ENCODE results near the gene DUSP19.
"Not testable (repeated sequence)": the region's sequence is repeated elsewhere in the genome, so short reads cannot be mapped to it uniquely, and the experiment has no call there.

The DUSP19 gene, protein sequence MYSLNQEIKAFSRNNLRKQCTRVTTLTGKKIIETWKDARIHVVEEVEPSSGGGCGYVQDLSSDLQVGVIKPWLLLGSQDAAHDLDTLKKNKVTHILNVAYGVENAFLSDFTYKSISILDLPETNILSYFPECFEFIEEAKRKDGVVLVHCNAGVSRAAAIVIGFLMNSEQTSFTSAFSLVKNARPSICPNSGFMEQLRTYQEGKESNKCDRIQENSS

DNA sequence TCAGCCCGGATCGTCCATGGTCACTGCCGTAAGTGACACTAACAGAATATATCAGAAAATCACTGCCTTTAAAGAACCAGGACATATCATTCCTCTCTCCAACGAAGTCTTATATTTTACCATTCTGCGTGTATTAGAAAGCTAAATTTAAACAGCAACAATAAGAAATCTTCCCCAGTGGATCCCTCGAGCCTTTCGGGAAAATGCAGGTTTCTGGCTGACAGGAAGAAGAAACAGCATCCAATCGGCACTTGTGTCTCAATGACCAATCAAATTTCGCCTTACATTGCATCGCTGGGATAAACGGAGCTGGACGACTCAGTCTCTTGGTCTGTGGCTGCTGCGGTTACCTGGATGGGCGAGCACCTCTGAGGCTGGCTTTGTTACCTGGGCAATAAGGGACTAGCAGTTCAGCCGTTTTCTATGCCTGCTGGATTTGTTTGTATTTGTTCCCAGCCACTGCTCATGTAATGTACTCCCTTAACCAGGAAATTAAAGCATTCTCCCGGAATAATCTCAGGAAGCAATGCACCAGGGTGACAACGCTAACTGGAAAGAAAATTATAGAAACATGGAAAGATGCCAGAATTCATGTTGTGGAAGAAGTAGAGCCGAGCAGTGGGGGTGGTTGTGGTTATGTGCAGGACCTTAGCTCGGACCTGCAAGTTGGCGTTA, at the start of gene DUSP19:
Gene DUSP19, plus strand, starts transcription at position 284 of the 675 bp plus-strand sequence. Its CDS starts 187 bp downstream, at position 471.
- peak; percentile 99 for DNase-seq

DNA sequence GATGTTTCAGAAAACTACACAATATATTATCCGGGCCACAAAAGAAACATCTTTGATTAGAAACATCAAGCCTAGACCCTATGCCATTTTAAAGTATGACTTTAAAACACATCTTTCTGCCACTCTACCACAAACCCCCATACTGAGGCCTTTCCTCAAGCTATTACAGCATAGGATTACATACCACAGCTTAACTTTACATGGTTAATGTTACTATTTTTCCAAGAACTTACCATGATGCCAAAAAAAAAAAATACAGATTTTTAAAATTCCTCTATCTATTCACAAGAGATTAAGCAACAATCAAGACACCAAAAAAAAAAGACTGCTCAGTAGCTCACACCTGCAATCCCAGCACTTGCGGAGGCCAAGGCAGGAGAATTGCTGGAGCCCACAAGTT, 49.3 kb upstream of the DUSP19 start:
- no peak for DNase-seq

DNA sequence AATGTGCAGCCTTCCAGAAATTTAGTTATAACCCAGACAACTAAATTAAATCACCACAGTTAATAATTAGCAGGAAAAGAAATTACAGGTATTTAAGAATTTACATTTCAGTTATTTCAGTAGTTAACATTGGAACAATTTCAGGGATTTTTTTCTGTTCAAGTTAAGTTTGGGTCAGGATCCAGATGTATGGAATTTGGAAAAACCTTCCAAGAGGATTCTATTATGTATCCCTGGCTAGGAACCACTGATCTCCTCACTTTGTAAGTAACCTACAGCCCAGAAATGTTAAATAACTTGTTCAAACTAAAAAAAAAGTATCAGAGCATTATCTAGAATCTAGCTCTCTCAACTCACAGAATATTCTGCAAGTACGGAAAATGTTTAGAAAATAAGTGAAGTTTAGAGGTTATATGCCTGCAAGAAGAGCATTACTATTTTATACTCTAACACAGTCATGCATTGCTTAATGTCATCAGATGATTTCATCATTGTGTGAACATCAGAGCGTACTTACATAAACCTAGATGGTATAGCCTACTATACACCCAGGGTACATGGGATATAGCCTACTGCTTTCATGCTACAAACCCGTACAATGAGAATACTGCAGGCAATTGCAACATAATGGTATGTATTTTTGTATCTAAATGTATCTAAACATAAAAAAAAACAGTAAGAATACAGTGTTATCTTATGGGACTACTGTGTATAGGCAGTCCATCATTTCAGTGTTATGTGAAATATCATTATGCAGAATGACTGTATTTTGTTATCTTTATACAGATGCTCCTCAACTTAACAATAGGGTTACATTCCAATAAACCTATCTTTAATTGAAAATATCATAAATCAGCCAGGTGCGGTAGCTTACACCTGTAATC, 46.4 kb upstream of the DUSP19 start:
- no peak for DNase-seq

DNA sequence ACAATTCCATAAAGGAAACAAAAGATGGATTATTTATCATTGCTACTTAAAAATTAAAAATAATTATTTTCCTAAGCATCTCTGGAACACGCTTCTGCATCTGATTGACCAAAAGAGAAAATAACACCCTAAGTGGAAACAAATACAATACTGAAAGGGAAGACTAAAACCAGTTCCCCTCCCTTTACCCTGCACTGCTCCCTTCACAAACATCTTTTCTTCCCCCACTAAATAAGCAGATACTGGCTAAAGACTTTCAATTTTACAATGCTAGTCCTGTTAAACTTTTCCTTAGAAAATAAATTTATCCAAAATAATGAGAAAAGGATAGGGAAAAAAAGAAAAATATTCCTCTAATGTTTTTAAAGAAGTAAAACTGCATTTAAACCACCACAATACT, 44.6 kb upstream of the DUSP19 start:
- no peak for DNase-seq

DNA sequence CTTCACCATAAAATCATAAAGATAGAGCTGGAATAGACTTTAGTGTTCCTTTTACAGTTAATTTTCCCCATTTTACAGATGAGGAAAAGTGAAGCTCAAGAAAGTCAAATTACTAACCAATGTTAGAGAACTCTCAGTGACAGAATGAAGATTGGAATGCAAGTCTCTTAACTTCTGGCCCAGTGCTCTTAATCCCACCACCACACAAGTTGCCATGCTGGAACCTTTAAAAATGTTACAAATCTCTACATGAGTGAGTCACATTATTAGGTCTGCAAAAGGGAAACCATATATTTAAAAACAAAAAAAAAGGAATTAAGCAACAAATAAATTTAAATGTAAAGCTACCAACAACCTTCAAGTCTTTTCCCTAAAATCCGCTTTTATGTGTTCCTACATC, 43.7 kb upstream of the DUSP19 start:
- no peak for DNase-seq

DNA sequence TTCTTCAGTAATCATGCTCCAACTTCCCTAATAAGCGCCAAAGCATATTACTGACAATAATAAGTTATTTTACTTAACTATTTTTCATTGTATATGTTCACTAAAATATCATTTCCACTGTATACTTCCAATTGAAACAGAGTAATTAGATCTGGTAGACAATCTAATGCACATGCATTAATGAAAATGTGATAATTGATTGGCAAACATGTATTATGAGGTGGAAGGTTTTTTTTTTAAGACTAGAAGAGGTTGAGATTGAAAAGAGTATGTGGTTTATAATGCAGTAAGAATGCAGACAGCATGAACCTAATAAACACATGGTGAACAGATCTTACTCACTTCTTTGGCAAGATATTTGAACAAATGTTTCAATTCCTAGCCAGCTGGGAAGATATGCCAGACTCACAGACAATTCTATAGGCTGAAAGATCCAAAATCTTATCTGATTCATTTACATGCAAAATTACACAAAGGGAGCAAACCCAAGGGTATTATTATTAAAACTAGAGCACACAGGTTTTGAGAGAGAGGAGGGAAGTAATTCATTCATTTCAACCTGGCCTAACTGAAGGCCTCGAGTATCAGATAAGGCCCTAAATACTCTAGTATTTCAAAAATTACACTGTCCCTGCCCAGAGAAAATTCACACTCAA, 43.1 kb upstream of the DUSP19 start:
- DNase-seq = peak; percentile 20

DNA sequence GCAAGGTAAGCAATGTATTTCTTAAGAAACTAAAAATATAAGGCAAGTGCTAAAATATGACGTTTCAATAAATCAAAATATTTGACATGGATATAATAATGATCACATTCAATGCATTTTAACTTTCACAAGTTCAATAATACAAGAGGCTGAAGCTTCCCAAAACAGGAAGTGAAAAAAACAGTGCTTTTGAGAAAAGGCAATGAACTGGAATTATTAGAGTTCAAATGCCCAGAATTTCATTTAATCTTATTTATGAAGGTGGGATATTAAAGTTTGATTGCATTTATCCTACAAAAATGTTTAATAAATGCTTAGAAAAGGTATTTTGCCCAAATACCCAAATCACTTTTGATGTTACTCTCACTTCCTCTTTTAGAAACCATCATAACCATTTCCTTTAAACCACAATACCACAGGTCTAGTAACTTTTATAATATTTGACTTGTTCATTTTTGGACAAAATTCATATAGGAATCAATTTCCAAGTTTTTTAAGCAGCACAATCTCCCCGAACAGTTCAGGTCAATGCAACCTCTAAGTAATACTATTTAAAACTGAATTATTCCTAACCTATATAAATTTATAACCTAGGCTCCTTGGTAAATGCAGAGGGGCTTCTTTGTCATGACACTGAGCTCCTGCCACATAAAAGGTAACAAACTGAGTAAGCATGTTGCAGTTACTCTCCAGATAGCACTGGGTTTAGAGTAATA, 42.4 kb upstream of the DUSP19 start:
- DNase-seq = no peak

DNA sequence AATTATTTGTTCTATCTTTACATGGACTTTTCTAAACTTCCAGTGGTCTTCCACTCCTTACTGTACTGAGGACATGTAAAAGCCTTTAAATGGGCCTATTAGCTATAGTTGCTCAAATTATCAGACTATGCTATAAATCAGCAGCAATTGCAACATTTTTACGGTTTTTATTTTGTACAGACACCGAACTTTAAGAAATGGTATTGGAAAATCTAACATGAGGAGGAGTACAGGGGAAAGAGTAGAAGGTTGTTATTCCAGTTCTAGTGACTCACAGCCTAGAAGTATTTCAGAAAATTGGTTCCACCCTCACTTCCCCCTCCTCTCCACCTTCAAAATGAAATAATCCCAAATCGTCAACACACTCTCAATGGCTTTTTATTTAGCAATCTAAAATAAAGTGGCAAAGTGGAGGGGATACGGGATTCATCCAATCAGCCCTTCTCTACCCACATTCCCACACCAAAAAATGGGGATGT, 41.4 kb upstream of the DUSP19 start:
- DNase-seq = peak; percentile 27

DNA sequence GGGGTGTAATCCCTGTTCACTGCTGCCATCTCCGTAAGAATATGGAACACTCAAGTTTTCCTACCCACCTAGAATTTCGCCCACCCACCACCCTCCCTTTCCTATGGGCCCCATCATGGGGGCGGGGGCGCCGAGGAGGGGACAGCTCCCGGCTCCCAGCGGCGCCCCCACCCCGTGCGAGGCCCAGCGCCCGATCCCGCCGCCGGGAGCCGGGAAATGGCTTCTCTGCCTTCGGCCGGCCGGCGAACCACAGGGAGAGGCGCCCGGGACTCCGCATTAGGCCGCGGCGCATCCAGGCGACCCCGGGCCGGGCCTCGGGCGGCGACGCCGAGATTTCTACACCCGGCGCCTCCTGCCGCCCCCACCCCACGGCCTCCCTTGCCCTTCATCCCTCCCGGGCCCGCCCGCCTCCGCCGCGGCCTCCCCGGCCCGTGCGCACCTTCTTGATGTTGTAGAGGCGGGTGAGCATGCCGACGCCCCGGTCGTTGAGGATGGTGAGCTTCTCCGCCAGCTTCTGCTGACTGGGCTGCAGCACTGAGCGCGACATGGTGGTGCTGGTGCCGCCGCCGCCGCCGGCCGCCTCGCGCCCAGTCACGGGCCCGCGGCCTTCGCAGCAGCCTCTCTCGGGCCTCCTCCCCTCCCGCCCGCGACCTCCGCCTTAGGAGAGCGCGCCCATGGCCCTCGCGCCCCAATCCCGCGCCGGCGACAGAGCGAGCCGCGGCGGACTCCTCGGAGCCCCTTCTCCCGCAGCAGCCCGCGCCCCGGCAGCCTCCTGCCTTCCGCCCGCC, 40.8 kb upstream of the DUSP19 start:
- peak; percentile 47 for DNase-seq

DNA sequence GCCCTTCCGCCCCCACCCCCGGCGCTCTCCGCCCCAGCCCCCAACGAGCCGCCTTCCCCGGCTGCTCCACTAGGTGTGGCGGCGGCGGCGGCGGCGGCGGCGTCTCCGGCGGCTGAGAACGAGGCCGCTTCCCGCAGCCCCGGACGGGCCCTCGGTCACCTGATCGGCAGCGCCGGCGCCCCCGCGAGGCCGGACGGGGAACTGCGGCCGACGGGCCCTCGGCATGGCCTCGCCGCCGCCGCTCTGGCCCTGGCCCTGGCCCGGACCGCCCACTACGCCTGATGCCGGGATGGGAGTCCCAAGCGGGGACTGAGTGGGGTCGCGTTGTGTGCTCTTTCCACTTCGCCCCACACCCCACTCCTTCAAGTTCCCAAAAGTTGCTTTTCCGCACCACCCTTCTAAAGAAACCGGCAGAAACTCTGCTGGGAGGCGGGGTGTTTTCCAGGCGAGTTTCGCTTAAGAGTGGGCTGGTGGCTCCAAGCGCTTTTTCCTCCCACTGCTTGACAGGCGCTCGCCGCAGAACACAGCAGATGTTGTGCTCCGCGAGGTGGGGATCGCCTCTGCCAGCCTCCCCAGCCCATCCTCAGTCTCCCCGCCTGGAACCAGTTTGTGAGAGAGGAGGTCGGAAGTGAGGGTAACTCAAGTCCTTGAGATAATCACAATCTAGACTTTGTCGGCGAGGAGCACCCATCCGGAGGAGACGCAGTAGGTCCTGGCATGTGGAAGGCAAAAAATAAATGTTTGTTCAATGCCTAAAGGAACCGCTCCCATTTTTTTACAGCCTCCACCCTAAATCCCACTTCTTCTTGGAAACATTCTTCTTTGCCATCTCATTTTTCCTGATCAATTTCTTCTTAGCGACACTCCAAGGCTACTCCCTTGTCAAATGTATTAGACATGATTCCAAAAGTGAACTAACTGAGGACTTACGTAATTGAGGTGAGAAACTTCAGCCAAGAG, 39.9 kb upstream of the DUSP19 start, which contains the start of gene NCKAP1:
Gene NCKAP1, minus strand, starts transcription at position 117 of the 960 bp plus-strand sequence. CDS start 358 bp downstream, outside the sequence.
- DNase-seq = peak; percentile 82

DNA sequence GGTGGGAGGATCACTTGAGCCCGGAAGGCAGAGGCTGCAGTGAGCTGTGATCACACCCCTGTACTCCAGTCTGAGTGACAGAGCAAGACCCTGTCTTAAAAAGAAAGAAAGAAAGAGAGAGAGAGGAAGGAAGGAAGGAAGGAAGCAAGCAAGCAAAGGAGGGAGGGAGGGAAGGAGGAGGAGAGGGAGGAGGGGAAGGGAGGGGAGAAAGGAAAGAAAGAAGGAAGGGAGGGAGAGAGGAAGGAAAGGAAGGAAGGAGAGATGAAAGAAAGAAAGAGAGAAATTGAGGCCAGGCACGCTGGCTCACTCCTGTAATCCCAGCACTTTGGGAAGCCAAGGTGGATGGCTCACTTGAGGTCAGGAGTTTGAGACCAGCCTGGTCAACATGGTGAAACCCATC, 37.9 kb upstream of the DUSP19 start:
- no peak for DNase-seq

DNA sequence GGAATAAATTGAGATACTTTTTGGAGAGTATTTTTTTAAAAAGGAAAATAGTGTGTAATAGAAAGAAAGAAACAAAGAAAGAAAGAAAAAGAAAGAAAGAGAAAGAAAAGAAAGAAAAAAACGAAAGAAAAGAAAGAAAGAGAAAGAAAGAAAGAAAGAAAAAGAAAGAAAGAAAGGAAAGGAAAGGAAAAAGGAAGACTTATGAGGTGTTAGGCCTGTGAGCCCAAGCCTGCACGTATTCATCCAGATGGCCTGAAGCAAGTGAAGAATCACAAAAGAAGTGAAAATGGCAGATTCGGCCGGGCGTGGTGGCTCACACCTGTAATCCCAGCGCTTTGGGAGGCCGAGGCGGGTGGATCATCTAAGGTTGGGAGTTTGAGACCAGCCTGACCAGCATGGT, 35.0 kb upstream of the DUSP19 start:
- not testable (repeated sequence) for DNase-seq

DNA sequence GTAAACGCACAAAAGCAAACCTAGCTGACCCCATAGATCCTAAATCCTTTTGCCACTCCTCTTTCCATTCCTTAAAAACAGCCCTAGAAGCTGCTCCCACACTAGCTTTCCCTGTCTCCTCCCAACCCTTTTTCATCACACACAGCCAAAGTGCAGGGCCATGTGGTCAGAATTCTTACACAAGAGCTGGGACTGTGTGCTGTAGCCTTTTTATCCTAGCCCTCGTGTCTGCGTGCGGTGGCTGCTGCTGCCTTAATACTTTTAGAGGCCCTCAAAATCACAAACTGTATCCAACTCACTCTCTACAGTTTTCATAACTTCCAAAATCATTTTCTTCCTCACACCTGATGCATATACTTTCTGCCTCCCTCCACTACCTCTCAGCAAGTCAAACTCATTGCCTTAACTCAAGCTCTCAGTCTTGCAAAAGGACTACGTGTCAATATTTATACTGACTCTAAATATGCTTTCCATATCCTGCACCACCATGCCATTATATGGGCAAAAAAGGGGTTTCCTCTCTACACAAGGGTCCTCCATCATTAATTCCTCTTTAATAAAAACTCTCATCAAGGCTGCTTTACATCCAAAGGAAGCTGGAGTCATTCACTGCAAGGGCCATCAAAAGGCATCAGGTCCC, 30.9 kb upstream of the DUSP19 start:
- not testable (repeated sequence) for DNase-seq

DNA sequence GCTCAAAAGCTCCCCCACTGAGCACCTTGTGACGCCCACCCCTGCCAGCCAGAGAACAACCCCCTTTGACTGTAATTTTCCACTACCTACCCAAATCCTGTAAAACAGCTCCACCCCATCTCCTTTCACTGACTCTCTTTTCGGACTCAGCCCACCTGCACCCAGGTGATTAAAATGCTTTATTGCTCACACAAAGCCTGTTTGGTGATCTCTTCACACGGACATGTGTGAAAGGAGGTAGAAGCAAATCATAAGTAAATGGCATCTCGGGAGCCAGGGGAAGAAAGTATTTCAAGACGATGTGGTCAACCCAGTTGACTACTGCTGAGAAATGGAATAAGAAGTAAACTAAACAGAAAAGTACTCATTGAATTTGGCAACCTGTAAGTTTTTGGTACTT, 29.1 kb upstream of the DUSP19 start:
- no peak for DNase-seq

DNA sequence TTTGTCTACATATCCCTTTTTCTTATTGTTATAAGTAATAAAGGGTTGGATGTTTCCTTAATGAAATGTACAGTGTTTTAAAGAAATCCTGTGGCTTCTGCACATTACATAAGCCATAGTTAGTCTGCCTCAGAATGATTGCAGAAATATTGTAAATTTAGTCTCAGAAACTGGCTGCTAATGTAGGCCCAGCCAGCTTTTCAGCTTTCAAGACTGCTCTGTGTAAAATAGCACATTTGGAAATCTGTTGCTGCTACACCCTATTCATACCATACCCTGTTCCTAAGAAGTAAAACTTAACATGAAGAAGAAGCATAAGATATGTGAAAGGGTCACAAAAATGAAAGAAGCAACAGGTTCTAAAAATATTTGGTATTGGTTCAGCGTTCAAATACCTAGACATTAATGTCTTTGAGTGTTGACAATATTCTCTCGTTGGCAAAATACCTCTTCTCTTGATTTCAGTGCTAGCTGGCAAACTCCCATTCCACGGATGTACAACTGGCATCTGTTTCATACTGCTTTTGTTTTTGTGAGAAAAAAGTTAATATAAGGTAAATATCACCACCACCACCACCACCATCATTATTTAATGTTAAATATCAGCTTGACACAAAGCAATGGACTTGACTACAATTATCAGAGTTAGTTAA, 21.1 kb upstream of the DUSP19 start:
- DNase-seq = no peak

DNA sequence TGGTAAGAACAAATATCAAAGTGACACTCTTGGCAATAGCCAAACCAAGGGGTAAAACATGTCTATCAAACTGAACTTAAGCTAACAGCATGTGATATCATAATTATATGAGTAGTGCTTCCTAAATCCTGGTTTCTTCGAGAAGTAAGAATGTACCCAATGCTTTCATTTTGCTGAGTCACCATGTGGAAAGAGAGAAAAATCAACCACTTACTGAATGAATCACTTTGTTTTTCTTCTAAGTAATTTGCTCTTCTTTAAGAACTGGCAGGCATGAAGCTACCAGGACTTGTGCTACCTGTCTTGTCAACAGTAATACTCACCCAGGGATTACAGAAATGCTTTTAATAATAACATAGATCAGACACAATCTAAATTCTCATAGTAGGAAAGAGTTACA, 19.0 kb upstream of the DUSP19 start:
- no peak for DNase-seq

DNA sequence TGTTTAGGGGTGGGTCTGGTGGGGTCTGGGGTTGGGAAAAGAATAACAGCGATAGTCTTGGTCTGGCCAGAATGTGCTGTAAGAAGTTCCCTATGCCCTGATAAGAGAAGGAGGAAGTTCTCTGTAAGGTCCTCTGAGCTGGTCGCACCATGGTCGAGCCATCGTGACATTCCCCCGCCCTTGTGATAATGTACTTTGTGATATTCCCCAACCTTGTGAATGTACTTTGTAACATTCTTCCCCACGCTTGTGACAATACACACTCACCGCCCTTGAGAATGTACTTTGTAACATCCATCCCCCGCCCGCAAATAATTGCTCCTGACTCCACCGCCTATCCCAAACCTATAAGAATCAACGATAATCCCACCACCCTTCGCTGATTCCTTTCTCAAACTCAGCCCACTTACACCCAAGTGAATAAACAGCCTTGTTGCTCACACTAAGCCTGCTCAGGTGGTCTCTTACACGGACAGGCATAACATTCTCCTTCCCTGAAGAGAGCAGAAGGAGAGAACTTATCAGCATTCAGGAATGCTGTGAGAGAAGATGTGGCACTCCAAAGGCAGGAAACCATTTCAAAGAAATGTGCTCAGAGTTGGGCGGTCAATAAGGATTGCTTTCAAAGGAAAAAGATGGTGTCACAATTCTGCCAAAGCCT, 17.8 kb upstream of the DUSP19 start:
- DNase-seq = no peak

DNA sequence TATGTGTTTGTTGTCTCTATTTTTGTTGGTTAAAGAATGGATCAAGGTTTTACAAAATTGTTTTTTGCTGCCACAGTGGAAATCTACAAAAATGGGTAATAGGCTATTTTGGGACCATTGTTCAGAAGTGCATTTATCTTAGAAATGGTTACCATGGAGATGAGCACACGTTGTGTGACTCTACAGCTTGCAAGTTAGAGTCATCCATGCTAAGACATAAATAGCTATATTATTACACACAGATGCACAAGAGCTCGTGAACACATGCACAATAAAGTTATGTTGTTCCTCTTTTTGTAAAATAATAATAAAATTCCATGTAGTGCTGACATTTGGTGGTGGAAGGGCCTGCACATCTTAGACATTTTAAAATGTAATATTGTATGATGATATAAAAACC, 15.5 kb upstream of the DUSP19 start:
- DNase-seq = no peak

DNA sequence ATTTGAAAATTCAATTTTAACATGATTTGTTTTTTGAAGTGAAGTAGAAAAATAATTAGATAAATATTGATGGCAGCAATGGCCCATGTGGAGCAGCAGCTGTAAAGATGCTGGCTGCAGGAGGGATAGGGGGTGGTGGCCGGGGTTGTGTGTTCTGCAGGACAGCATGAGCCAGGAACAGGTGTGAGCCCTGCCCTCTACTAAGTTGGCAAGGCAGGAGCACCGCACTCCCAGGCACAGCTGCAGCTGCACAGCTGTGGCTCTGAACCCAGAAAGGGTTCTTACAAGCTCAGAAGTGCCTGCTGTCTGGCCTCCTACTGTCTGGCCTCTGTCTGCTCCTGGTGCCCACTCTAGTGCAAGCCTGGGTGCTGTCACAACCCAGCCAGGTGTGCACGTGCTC, 10.0 kb upstream of the DUSP19 start:
- DNase-seq = no peak

Data from NCI-H748 treated with DMSO at 0.1 percent for 48 hours (cell line).